Activated effector memory CD4-positive, alpha-beta T cell treated with anti-CD3 and anti-CD28 coated beads, Interleukin-2, amount 50 U/mL, for 16 hours (primary cell): ENCODE data around the gene PCDH1.

Experiments used
- DNase-seq: peaks from one replicate; pipeline ENCODE4 v3.0.0-alpha.2; 2020

PCDH1 gene

GRCh38 chr5:141872496-141873356 lies 5.5 kb downstream of the PCDH1 start:
- no peak for DNase-seq

- no peak for DNase-seq
These were observed 6.3 kb downstream of the PCDH1 start for GRCh38 chr5:141871870-141872269.

DNA sequence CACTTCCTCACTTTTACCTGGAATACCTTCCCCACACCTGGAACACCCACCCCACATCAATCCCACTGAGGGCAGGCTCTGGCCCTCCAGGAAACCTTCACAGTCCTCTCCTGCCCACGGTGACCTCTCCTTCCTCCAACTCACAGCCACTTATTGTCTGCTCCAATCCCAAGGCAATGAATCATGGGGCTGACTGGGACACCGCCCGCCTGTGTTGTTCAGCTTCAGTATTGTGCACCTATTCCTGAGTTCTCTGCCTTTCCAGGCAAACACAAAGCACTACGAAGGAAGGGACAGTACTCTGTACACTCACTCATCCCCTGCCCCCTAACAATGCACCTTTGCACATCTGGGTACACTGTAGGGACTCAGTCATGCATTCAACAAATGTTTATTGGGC lies 7.3 kb downstream of the PCDH1 start:
- no peak for DNase-seq

DNA sequence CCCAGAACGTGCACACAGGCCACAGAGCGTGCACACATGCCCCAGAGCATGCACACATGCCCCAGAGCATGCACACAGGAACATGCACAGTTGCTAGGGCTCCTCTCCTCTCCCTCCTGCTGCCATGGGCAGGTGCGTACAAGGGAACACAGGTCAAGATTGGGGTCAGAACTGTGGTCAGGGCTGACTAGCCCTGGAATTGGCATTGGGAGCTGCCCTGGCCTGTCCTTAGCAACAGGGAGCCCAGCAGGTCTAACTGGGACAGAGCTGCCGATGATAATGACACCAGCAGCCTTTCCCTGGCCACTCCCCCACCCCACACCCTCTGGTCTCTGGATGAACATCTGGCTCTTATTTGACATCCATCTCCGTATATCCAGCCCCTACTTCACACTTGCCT lies 8.0 kb downstream of the PCDH1 start:
- DNase-seq: no peak

GRCh38 chr5:141869514-141869913 lies 8.7 kb downstream of the PCDH1 start:
- DNase-seq: peak; percentile 42

DNA sequence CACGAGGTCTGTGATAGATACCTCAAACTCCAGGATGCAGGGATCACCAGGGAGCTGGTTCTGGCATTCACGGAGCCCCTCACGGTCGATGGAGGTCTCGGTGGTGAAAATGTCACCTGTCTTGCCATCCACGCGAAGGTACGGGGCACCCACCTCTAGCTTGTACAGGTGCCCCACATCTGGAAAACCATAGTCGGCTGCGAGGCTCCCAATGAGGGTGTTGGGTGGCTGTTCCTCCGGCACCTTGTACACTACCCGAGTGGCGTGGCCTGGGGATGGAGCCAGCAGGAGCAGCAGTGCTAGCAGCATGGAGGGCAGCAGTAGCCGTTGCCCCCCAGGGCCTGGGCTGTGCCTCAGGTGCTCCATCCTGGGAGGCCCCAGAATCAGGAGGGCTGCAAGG lies 9.2 kb downstream of the PCDH1 start:
- peak; percentile 58 for DNase-seq

DNA sequence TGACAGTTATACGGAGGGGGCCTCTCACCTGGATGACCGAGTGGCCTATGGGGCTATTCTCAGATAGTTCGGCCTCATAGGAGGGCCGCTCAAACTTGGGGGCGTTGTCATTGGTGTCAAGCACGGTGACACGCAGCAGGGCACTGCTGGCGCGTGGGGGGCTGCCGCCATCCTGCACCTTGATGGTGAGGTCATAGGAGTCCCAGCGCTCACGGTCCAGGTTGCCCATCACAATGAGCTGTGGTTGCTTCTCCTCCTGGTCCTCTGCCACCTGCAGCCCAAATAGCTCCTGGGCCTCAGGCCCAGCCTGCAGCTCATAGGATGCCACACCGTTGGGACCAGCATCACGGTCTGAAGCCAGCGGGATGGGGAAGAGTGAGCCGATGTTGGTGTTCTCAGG lies 9.7 kb downstream of the PCDH1 start:
- DNase-seq: peak; percentile 57

DNA sequence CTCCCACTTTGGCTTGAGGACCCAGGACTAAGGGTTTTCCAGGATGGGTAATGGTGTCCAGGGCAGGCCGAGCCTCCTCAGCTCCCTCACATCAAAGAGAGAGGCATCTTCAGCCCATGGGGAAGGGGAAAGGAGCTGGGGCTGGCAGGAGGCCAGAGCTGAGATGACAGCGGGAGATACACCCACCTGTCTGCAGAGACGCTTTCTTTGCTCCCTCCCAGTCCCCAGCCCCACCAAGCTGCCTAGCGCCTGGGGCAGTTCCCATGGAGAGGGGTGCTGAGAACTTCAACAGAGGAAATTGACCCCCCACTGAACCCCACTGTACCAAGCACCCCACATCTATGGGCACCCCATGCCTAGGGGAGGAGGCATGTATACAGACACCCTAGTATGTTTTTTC lies 10.6 kb downstream of the PCDH1 start:
- DNase-seq: no peak

- DNase-seq: no peak
These were observed 11.1 kb downstream of the PCDH1 start for GRCh38 chr5:141867139-141867538.

GRCh38 chr5:141866096-141866495 lies 12.1 kb downstream of the PCDH1 start:
- no peak for DNase-seq

- DNase-seq: no peak
These were observed 12.8 kb downstream of the PCDH1 start for GRCh38 chr5:141865406-141865805.

DNA sequence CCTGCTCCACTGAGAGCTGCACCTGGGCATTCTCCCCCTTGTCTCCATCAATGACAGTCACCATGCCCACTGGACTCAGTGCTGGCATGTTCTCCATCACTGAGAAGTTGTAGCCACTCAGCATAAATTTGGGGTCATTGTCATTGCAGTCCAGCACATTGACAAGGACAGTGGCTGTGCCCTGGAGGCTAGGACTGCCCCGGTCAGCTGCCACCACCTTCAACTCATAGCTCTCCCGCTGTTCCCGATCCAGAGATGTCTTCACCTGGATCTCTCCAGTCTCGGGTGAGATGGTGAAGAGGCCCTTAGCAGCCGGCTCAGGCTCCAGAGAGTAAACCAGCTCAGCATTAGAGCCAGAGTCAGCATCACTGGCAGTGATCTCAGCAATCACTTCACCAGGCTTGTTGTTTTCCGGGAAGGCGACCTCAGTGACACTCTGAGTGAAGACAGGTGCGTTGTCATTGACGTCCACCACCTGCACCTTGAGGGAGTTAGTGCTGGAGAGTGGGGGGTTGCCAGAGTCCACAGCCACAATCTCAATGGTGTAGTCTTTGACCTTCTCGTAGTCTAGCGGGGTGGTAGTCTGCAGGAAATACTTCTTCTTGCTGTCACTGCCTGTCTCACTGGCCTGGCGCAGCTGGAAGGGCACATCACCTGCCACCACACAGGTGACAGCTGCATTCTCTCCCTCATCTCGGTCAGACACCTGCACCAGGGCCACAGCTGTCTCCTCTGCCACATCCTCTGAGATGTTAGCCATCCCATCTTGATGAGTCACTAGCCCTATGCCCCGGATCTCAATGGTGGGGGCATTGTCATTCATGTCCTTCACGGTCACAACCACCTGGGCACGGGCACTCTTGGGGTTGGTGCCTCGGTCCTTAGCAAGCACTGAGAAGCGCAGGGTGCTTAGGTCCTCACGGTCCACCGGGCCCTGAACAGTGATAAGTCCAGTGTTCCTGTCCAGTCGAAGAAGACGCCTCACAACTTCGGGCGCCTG lies 13.5 kb downstream of the PCDH1 start:
- DNase-seq: no peak

- DNase-seq: no peak
These were observed 14.5 kb downstream of the PCDH1 start for GRCh38 chr5:141863569-141864178.

GRCh38 chr5:141862936-141863543 lies 15.2 kb downstream of the PCDH1 start:
- DNase-seq: no peak

GRCh38 chr5:141861194-141861593 lies 17.0 kb downstream of the PCDH1 start:
- no peak for DNase-seq

DNA sequence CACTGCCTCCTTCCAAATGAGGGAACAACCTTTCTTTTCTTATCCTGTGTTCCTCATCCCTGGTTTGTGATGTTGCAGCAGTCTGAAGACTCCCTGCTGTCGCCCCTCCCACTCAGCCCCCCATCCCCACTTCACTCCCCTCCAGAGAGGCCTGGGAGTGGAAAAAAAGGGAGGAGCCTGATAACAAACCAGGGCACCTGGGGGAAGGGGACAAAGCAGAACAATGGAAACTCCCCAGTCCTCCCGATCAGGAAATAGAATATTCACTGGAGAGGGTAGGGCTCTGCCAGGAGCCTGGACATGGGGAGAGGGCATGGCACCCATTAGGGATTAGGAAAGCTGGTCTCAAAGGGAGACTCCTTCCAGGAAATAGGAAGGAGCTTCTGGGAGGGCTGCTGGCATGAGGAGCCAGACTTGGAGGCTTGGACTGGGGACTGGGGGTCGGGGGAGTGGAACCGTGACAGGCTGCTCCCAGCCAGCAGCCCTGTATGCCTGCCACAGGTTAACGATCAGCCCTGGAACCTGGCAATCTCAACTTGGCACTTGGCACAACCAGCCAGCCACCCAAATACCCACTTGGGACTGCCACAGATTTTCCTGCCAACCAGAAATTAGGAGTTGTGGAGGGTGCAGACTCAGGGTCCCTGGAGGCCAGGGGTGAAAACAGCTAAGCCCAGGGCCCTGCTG lies 20.0 kb downstream of the PCDH1 start:
- DNase-seq: no peak

DNA sequence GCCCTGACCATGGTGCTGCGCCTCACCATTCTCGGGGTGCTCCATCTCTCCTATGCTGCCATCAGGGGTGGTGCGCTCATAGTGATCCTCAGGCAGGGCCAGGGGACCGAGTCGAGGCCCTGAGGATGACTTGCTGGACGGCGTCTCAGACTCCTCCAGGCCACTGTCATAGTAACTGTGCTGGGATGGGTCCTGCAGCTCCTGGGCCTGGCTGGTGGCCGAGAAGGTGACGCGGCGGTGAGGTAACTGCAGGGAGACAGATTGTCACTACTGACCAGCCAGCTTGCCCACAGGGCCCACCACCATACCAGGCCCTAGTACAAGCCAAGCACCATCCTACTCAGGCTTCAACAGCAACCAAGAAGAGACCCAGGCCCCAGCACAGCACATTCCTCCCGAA lies 21.0 kb downstream of the PCDH1 start:
- no peak for DNase-seq

GRCh38 chr5:141856037-141856790 lies 22.0 kb downstream of the PCDH1 start:
- no peak for DNase-seq

- DNase-seq: no peak
These were observed 22.8 kb downstream of the PCDH1 start for GRCh38 chr5:141855265-141856036.

DNA sequence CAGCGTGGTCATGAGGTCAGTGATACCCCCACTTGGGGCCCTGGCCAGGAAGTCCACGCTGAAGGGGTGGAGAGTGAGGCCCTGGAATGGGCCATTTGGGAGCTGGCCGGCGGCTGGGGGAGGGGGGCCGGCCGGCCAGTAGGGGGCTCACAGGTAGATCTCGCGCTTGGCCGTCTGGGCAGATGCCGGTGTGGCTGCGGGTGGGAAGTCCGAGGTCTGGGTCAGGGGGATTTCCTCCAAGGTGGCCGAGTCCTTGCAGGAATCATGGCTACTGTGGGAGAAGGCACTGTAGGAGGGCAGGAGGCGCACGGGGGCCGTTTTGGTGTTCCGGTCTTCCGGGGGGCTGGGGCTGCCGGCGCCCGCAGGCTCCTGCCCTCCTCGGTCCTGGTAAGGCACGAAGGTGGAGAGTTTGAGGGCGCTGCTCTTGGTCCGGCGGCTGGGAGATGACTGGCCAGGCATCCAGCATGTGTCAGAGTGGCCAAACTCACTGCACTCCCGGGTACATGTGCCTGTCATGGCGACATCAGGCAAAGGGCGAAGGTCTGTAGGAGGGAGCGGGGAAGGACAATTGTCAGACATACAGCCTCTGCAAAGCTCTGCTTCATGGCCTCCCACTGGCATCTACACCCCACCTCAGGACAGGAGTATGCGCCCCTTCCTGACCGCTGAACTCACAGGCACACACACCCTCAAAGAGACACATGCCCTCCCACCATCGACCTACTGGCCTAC lies 24.1 kb downstream of the PCDH1 start:
- DNase-seq: no peak
